Jurkat, Clone E6-1 (cell line): ENCODE results near the gene TJP3. TPM values are rescaled to one million over a fixed set of nuclear protein-coding genes. Genes with fewer than 3 reads are reported as not detected.
"Not testable (repeated sequence)": the region's sequence is repeated elsewhere in the genome, so short reads cannot be mapped to it uniquely, and the experiment has no call there.

Experiments
- DNase-seq: peaks from one replicate; pipeline ENCODE4 v3.0.0-alpha.2; 2011; ENCODE audit warnings: low read depth, low spot score
- H3K4me3 ChIP-seq: 2 replicates; pipeline ENCODE4 v1.5.1; 2011; ENCODE audit warnings: mild to moderate bottlenecking, low read length, control low read depth, moderate library complexity
- polyA plus RNA-seq: library from polyadenylated mRNA; unstranded; fragments of >200 nt; gene quantifications from one replicate; pipeline ENCODE4 v1.2.1, GENCODE V29; 2012; ENCODE audit warnings: missing spikeins; ENCODE audit not compliant: insufficient read length, insufficient read depth

The TJP3 gene, protein sequence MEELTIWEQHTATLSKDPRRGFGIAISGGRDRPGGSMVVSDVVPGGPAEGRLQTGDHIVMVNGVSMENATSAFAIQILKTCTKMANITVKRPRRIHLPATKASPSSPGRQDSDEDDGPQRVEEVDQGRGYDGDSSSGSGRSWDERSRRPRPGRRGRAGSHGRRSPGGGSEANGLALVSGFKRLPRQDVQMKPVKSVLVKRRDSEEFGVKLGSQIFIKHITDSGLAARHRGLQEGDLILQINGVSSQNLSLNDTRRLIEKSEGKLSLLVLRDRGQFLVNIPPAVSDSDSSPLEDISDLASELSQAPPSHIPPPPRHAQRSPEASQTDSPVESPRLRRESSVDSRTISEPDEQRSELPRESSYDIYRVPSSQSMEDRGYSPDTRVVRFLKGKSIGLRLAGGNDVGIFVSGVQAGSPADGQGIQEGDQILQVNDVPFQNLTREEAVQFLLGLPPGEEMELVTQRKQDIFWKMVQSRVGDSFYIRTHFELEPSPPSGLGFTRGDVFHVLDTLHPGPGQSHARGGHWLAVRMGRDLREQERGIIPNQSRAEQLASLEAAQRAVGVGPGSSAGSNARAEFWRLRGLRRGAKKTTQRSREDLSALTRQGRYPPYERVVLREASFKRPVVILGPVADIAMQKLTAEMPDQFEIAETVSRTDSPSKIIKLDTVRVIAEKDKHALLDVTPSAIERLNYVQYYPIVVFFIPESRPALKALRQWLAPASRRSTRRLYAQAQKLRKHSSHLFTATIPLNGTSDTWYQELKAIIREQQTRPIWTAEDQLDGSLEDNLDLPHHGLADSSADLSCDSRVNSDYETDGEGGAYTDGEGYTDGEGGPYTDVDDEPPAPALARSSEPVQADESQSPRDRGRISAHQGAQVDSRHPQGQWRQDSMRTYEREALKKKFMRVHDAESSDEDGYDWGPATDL
- polyA plus RNA-seq: 5.3 TPM

DNA sequence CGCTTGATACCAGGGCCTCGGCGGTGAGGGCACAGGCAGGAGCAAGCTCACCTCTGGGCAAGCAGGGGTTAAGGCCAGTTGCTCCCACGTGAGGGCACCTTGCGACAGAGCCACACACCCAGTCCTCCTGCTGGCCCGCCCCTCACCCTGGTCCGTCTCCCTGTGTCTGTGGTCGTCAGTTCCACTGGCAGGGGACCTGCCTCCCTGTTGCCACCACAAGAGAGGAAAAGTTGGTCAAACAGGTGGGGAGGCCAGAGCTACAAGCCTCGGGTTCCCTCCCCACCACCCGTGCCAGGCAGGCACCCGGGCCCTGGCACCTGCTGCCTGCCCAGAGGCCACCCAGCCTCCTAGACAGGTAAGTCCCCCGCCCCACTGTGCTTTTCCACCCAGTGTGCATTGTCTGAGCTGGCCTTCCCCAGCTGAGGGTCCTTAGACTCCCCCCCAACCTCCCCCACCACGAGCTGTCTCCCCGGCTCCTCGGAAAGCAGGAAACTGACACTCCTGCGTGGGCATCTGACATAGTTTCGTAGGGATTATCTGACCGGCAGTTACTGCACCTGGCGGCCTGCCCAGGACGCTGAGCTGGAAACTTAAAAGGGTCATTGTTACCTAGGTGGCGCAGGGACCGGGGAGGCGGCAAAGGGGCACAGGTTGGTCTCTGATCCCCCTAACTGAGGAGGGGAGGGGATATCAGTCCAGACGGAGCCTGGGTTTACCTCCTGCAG lies at the start of gene TJP3:
TJP3 (plus strand) TSS at position 178 of the 725 bp plus-strand sequence. CDS start 20,049 bp downstream, outside the sequence.
- H3K4me3 ChIP-seq: no peak within 1 kb of the TSS
- DNase-seq: no peak

DNA sequence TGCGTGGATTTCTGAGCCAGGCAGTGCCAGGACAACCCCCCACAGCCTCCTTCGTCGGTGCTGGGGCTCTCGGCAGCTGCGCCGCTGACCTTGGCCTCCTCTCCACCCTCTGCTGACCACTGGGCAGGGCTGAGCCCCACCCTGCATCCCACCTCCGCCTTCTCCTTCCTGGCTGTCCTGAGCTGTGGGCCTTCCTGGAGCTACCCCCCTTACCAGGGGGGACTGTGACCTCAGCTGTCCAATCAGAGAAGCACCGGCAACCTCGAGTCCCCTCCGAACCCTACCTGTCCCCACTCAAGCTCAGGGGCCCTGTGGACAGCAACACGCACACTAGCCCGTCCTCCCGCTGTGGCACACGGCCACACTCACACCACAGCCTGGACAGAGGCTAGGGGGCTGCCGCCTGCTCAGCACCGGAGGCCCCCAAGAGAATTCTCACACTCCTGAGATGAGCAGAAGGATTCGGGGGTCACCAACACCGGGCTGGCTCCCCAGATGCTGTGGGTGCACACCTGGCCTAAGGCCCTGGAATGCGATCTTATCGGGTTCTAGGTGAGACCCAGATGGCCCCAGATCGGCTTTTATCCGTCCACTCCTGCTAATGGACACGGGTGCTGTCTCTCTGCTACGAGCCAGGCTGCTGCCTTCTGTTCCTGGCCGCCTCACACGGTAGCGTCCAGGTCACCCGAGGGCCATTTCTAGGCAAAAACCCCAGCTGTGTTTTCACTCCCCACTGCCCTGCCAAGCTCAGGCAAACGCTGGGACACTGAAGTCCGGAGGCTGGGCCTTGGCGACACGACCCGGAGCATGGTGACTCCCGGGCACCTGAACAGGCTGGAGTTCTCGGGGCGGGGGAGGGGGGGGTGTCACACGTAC lies 49.1 kb upstream of the TJP3 start:
- no peak for DNase-seq
- H3K4me3 ChIP-seq: no peak overlapping the region

DNA sequence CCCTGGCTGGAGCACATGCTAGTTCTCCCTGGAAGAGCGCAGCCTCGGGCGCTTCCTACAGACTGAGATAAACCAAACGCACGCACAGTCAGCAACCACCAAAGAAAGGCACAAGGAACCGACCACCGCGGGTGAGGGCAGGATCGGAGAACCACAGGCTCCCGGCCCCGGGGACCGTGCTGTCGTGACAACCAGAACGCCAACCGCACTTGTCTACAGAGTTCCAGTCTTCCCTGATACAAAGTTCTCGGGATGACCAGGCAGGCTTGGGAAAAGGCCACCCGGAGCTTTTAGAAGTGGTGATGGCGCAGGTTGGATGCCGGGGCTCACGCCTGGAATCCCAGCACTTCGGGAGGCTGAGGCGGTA lies 48.5 kb upstream of the TJP3 start:
- H3K4me3 ChIP-seq: no peak overlapping the region
- DNase-seq: no peak

DNA sequence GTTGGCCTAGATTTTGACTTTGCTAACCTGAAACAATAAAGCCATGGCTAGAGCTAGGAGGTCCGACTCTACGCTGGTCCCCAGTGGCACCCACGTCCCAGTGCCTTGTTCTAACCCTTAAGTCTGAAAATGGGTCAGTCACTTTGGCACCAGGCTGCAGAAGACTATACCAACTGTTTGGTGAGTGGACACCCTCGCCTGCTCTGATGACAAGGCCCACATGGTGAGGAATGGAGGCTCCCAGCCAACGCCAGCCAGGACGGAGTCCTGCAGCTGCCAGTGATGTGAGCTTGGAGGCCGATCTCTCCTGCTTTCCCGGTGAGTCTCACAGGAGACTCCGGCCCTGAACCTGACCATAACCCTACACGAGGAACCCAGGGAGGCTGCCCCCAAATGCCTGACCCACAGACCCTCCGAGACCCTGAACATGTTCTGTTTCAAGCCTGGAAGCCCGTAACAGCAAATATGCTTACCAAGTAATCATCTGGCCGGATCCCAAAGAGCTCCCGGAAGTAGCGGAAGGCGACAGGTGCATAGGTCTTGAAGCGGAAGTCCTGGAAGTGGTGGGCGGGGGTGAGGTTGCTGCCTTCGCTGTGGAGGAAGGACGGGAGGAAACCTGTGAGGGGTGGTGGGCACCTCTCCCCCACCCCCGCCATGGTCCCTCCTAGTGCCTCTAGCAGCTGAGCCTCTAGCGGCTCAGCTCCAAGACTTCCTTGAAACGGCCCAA lies 47.5 kb upstream of the TJP3 start:
- DNase-seq: no peak
- no peak overlapping the region for H3K4me3 ChIP-seq

DNA sequence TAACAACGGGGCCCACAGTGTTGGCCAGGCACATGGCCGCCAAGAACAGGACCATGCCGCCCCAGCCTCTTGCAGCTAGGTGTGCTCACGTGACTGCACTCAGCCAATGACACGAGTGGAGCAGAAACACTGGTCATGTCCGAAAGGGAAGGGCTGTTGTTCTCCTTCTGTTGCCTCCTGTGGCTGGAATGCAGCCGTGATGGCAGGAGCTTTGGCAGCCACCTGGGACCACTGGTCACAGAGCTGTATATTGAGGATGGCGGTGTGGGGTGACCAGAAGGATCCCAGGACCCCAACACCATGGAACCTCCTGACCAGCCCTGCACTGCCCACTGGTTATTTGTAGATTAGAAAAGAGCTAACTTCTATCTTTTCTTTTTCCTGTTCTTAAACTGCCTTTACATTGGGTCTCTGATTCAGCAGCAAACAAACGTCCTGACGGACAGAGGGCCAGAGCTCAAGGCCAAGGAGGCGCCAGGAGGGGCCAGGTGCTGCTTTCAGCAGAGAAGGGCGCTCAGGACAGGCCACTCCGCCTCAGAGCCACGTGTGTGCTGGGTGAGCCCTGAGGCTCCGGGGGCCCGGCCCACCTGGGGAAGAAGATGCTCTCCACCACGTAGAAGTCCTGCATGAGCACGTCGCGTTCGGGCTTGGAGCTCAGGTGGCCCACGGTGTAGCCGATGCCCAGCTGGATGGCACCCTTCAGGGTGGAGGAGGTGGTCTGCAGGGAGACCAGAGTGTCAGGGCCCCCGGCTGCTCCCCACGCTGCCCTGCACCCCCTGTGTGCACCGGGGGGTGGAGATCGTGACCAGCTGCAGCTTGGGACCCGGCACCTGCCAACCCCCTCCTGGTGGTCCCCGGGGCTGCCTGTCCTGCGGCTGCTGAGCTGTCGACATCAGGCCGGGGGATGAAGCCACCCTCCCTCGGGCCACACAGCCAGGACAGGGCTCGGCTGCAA lies 46.6 kb upstream of the TJP3 start:
- no peak for DNase-seq
- no peak overlapping the region for H3K4me3 ChIP-seq

DNA sequence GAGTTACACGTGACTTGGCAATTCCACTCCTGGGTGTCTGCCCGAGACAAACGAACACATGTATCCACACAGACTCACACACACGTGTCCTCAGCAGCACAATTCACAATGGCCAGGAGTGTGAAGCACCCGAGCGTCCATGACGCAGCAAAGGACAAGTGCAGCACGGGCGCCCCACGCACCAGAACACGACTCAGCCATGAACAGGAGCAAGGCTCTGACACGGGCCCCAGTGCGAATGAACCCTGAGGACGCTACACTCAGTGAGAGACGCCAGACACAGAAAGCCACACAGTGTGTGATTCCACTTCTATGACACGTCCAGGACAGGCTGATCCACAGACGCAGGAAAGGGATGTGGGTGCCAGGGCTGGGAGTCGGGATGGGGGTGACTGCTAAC lies 44.3 kb upstream of the TJP3 start:
- no peak overlapping the region for H3K4me3 ChIP-seq
- no peak for DNase-seq

DNA sequence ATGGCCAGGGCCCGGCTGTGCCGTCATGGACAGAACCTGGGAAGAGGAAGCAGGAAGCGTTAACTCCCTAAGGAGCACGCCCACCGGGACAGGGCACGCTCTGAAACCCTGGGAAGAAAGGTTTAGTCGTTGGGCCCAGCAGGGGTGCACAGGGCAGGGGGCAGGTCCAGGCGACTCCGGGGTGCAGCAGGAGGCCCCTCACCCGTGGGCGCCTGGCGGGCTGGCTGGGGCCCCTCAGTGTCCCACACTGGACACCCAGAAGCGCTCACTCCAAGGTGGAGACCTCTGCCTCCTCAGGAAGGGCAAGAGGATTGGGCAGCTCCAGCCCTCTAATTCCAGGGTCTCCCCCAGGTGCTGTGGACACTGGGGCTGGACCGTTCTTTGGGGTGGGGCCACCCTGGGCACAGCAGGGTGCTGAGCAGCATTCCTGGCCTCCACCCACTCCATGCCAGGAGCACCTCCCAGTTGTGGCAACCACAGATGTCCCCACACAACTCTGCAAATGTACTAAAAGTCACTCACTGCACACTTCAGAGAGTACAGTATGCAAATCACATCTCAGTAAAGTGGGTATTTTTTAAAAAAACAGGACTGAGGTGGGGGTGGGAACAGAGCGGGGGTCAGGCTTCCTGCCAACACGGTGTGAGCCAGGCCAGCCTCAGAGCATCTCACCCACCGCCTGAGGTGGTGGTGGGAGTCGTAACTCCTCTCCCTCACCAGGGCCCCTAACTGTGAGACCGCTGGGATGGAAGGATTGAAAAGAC lies 43.1 kb upstream of the TJP3 start:
- H3K4me3 ChIP-seq: no peak overlapping the region
- no peak for DNase-seq

DNA sequence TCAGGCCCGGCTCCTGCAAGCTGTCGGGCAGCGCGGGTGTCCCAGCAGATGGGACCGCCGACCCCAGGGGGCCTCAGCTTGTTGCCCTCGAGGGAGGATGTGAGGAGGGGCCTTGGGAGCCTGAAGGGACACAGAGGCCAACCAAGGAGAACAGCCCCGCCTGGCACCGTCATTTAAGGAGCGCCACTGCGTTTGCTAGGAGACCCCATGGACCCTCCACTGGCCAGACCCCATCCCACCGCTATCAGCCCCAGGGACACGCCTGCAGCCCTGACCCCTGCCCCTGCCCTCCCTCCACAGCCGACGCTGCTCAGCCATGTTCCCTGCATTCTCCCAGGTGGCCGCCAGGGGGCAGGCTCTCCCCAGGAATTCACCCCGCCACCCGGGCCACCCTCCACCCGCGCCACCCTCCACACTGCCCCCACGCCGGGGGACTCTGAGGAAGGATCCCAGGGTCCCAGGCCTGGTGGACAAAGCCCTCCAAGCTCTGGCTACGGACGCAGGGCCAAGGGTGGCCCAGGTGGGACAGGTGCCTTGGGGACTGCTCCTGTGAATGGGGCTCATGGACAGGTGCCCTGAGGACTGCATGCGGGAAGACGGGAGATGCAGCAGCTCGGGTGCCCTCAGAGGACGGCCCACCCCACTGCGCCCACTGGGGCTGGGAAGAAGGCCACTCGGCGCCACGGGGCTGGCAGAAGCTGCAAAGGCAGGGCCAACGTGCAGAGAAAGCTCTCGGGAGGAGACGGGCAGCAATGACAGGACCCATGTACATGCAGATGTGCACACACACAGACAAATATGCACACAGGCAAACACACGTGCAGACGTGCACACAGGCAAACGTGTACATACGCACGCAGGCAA lies 42.3 kb upstream of the TJP3 start:
- H3K4me3 ChIP-seq: no peak overlapping the region
- DNase-seq: no peak

DNA sequence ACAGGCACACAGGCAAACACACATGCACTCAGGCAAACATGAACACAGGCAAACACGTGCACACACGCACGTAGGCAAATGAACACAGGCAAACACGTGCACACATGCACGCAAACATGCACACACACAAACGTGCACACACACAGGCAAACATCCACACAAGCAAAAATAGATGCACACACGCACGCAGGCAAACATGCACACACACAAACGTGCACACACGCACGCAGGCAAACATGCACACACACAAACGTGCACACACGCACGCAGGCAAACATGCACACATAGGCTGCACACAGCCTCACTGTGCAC lies 41.7 kb upstream of the TJP3 start:
- not testable (repeated sequence) for H3K4me3 ChIP-seq, DNase-seq

DNA sequence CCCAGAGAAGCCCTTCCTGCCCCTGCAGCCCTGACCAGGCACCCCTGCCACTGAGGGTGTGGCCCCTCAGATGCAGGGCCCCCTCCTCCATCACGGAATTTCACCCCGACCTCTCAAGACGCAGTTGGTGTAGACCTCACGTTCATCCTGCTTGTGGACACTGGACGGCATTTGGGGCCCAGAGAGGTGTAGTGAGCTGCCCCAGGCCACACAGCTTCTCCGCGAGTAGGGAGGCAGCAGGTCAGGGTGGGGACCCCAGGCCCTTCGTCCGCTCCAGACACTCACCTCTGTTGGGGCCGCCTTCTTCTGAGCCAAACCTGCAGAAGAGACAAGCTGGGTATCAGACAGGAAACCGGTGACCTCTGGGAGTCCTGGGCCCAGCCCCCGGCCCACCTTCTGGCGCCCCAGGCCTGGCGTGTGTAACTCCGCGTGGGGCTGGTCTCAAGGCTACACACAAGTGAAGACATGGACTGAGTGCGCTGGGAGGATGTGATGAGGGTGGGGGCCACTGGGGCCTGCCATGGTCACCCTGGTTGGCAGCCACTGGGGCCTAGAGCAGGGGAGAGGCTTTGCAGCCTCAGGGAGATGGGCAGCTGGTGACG lies 41.0 kb upstream of the TJP3 start:
- no peak overlapping the region for H3K4me3 ChIP-seq
- DNase-seq: no peak

DNA sequence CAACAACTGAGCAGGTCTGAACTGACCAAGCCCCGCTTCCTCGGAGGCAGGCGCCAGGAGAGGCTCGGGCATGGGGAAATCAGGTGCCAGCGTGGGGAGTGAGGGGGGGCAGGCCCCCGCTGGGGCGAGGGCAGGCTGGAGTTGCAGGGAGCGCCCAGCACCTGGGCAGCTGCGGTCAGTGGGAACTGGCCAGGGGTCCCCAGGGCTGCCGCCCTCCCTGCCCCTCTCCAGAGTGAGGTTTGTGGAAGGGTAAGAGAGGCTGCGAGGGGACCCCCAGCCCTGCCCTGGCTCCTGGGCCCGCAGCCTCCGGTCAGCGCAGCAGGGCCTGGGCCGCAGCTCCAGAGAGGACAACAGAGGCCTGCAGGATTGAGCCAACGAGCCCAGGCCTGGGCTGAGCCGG lies 40.4 kb upstream of the TJP3 start:
- no peak for DNase-seq
- H3K4me3 ChIP-seq: no peak overlapping the region

DNA sequence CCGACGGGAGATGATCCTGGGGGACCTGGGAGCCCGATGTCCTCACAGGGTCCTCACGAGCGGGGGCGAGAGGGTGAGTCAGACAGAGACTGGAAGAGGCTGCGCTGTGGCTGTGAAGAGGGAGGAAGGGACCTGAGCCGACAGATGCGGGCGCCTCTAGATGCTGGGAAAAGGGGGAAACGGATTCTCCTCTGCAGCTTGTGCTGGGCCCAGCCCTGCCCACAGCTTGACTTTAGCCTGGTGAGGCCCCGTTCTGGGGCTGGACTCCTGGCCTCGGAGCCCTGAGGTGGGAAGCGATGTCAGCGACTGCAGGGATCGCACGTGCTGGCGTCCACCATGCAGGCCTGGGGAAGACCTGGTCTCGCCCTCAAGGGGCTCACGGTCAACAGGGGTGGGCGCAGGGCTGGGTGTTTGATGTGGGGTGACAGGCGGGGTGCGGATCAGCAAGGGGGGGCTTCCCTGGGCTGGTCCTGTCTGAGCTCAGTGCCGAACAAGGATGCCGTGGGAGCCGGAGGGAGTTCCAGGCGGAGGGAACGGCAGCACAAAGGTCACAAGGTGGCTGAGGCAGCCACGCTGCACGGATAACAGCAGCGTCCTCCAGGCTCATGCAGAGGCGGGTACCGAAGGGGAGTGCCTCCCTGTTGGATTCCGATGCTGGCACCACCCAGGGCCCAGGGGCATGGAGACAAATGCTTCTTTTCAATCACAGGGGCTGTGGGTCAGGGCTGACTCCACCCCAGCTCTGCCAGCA lies 39.7 kb upstream of the TJP3 start:
- DNase-seq: no peak
- H3K4me3 ChIP-seq: no peak overlapping the region

DNA sequence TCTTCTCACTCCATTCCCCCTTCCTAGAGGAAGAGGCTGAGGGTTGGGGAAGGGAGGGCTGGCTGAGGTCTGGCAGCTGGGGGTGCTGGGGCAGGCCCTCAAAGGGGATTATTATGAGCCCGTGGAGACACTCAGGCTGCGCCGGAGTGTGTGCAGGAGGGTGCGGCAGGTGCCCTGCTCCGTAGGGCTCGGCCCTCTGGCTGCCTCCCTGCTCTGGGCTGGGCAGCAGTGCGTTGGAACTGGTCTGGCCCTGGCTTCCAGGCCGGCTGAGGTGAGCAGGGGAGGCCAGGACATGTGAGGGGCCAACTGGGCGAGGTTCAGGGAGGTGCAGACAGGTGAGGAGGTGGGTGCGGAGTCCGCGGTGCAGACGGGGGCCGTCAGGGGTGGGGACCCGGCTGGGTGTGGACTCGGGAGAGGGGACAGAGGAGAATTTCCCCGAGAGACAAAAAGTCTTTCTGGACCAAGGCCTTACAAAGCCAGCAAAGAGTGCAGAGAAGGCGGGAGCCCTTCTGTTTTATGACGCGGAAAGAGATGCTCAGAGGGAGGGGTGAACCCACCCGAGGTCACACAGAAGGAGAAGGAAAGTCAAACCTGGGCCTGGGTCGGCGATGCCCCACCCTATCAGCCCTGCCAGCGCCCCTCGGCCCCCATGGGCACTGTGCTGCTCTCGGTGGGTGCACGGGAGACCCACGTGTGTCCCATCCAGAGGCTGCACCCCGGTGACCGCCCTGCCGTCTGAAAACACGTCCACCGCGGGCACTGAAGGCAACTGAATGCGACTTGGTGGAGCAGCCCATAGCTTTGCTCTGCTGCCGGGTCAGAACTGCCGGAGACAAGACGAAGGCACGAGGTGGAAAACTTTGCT lies 38.9 kb upstream of the TJP3 start:
- H3K4me3 ChIP-seq: no peak overlapping the region
- DNase-seq: no peak
